ENCODE results near the gene SNAP29. TPM values are rescaled to one million over a fixed set of nuclear protein-coding genes. Genes with fewer than 3 reads are reported as not detected.
"Not testable (repeated sequence)": the region's sequence is repeated elsewhere in the genome, so short reads cannot be mapped to it uniquely, and the experiment has no call there.

Gene SNAP29
- total and polyA plus RNA-seq, 9 of the 15 experiments (the other 6 are each of a cell fraction or from before 2014, with no cell fraction given): 19.5 to 250 (median 75.9) TPM

- H3K4me1 ChIP-seq (replicated peaks in 1 of 2; ENCODE audit: control insufficient read depth in 2 of 2, insufficient read depth in 2 of 2, low read length in 2 of 2); DNase-seq (ENCODE audit: extremely low read depth in 1 of 4, low spot score in 3 of 4); H3K9me1 ChIP-seq (ENCODE audit: control insufficient read depth, insufficient read depth, low read length); H3K9me3 ChIP-seq (replicated peaks; ENCODE audit: control insufficient read depth, insufficient read depth, low read depth, low read length); ATAC-seq; H3K79me2 ChIP-seq (ENCODE audit: control insufficient read depth, insufficient read depth, low read length); CTCF ChIA-PET (ENCODE audit: low intra/inter-chr PET ratio); H3K4me3 ChIP-seq; H3K4me2 ChIP-seq (ENCODE audit: insufficient read depth, low read length); BruUV-seq (replicated peaks); H4K20me1 ChIP-seq (replicated peaks; ENCODE audit: control insufficient read depth, insufficient read depth, low read length); H3K27me3 ChIP-seq (ENCODE audit: control insufficient read depth in 2 of 2, insufficient read depth in 2 of 2, low read length in 2 of 2); H3K27ac ChIP-seq (ENCODE audit: extremely low read depth, low read depth, low read length); H2AFZ ChIP-seq (ENCODE audit: low read depth, low read length); in situ Hi-C loops (cut with MboI); H3K9ac ChIP-seq (ENCODE audit: insufficient read depth in 1 of 2, low read depth in 2 of 2, low read length in 2 of 2); FAIRE-seq; intact Hi-C loops (cut with micrococcal nuclease); TF ChIP-seq TEAD4 (IDR thresholded peaks at IDR 0.05; ENCODE audit: low read length); JUN (IDR thresholded peaks at IDR 0.05; ENCODE audit: borderline replicate concordance, low read depth, low read length): not testable (repeated sequence)
- TF ChIP-seq ZBTB1 (CRISPR knock-in tag; IDR thresholded peaks at IDR 0.05; ENCODE audit: borderline replicate concordance, low read depth) (peak; percentile 53; the same call in 1 of the 2 replicates), TEAD4 (CRISPR knock-in tag; IDR thresholded peaks at IDR 0.05; ENCODE audit: borderline replicate concordance) (0 out of 2 replicates have a peak, but pooled peaks have one; percentile 60), TSC22D4 (tag; IDR thresholded peaks at IDR 0.05) (0 out of 2 replicates have a peak, but pooled peaks have one; percentile 52), HDGF (IDR thresholded peaks at IDR 0.05) (0 out of 2 replicates have a peak, but pooled peaks have one; percentile 20), JUN (CRISPR knock-in tag; IDR thresholded peaks at IDR 0.05; ENCODE audit: borderline replicate concordance) (0 out of 2 replicates have a peak, but pooled peaks have one; percentile 33)
- TF ChIP-seq, protein P1, sequence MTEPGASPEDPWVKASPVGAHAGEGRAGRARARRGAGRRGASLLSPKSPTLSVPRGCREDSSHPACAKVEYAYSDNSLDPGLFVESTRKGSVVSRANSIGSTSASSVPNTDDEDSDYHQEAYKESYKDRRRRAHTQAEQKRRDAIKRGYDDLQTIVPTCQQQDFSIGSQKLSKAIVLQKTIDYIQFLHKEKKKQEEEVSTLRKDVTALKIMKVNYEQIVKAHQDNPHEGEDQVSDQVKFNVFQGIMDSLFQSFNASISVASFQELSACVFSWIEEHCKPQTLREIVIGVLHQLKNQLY (CRISPR knock-in tag; conservative IDR thresholded peaks at IDR 0.05): peak in 1 of 2 experiments; percentile 77; a peak in 1 of 4 replicates
- 75% methylated on average over 4 of the region's 4 CpGs for WGBS (ENCODE audit: insufficient coverage, low coverage, missing lambda C conversion rate)
- H3K36me3 ChIP-seq (ENCODE audit: control insufficient read depth, insufficient read depth, low read length): peaks cover 50% of the 10 kb centered on the region
- POLR2A ChIA-PET: interaction anchor here (0.7 to 13.8 kb wide), 9 partner anchors 10 to 227 kb away, joined by 3 to 172 read pairs (median 3); no protein-coding TSS in a partner anchor
Observed at GRCh38 chr22:20825216-20825615, 33.6 kb upstream of the SNAP29 start.
